ENCODE data around the gene CCDC27. TPM values are rescaled to one million over a fixed set of nuclear protein-coding genes. Genes with fewer than 3 reads are reported as not detected.

The CCDC27 gene
- total and polyA plus RNA-seq, 2 of the 13 experiments (the other 11 are each of a cell fraction or from before 2014, with no cell fraction given), result not detected

GRCh38 chr1:3774276-3774945 lies 22.2 kb downstream of the CCDC27 start (continued):
- TF ChIP-seq CCAR2 (optimal IDR thresholded peaks at IDR 0.05; ENCODE audit: low read depth, low read length), result no peak
- TF ChIP-seq KAT8 (CRISPR knock-in tag; IDR thresholded peaks at IDR 0.05), result no peak
- peak; percentile 31; the same call in 1 of the 2 replicates for TF ChIP-seq ARNT2 (CRISPR knock-in tag; IDR thresholded peaks at IDR 0.05; ENCODE audit: low read depth)
- peak; percentile 66 for TF ChIP-seq SRSF1 (optimal IDR thresholded peaks at IDR 0.05; ENCODE audit: low read depth, low read length)
- 0 out of 2 replicates have a peak, but pooled peaks have one; percentile 8 for TF ChIP-seq FOXA3 (CRISPR knock-in tag; IDR thresholded peaks at IDR 0.05)
- TF ChIP-seq, protein P1, sequence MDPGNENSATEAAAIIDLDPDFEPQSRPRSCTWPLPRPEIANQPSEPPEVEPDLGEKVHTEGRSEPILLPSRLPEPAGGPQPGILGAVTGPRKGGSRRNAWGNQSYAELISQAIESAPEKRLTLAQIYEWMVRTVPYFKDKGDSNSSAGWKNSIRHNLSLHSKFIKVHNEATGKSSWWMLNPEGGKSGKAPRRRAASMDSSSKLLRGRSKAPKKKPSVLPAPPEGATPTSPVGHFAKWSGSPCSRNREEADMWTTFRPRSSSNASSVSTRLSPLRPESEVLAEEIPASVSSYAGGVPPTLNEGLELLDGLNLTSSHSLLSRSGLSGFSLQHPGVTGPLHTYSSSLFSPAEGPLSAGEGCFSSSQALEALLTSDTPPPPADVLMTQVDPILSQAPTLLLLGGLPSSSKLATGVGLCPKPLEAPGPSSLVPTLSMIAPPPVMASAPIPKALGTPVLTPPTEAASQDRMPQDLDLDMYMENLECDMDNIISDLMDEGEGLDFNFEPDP (CRISPR knock-in tag; conservative IDR thresholded peaks at IDR 0.05), result 0 out of 2 replicates have a peak, but pooled peaks have one; percentile 71
- TF ChIP-seq PATZ1 (CRISPR knock-in tag; IDR thresholded peaks at IDR 0.05), result peak; percentile 88; the same call in 1 of the 2 replicates
- TF ChIP-seq SPEN (CRISPR knock-in tag; IDR thresholded peaks at IDR 0.05; ENCODE audit: low read depth), result peak; percentile 31; the same call in 1 of the 2 replicates
- TF ChIP-seq AKAP8 (CRISPR knock-in tag; IDR thresholded peaks at IDR 0.05), result 0 out of 2 replicates have a peak, but pooled peaks have one; percentile 18
- TF ChIP-seq ZFP36 (IDR thresholded peaks at IDR 0.05; ENCODE audit: borderline replicate concordance, low read depth, low read length, partially characterized antibody), result no peak
- TF ChIP-seq SIN3A (IDR thresholded peaks at IDR 0.05; ENCODE audit: borderline replicate concordance, low read depth, low read length), result peak; percentile 25; the same call in 1 of the 2 replicates
- TF ChIP-seq ZSCAN25 (CRISPR knock-in tag; IDR thresholded peaks at IDR 0.05), result 0 out of 2 replicates have a peak, but pooled peaks have one; percentile 20
- peak; percentile 42; the same call in 1 of the 2 replicates for TF ChIP-seq NR2F6 (IDR thresholded peaks at IDR 0.05)
- TF ChIP-seq NR2F6 (CRISPR knock-in tag; IDR thresholded peaks at IDR 0.05), result no peak
- TF ChIP-seq LCORL (IDR thresholded peaks at IDR 0.05), result no peak
- peak; percentile 70 for TF ChIP-seq LCORL (CRISPR knock-in tag; IDR thresholded peaks at IDR 0.05)
- 0 out of 2 replicates have a peak, but pooled peaks have one; percentile 7 for TF ChIP-seq SP5 (CRISPR knock-in tag; IDR thresholded peaks at IDR 0.05; ENCODE audit: borderline replicate concordance, low read depth)
- TF ChIP-seq, protein P2, sequence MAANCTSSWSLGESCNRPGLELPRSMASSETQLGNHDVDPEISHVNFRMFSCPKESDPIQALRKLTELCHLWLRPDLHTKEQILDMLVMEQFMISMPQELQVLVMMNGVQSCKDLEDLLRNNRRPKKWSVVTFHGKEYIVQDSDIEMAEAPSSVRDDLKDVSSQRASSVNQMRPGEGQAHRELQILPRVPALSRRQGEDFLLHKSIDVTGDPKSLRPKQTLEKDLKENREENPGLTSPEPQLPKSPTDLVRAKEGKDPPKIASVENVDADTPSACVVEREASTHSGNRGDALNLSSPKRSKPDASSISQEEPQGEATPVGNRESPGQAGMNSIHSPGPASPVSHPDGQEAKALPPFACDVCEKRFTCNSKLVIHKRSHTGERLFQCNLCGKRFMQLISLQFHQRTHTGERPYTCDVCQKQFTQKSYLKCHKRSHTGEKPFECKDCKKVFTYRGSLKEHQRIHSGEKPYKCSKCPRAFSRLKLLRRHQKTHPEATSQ (CRISPR knock-in tag; IDR thresholded peaks at IDR 0.05; ENCODE audit: borderline replicate concordance), result 0 out of 2 replicates have a peak, but pooled peaks have one; percentile 37
- no peak for TF ChIP-seq THYN1 (CRISPR knock-in tag; IDR thresholded peaks at IDR 0.05; ENCODE audit: borderline replicate concordance, low read depth)
- TF ChIP-seq, protein P3, sequence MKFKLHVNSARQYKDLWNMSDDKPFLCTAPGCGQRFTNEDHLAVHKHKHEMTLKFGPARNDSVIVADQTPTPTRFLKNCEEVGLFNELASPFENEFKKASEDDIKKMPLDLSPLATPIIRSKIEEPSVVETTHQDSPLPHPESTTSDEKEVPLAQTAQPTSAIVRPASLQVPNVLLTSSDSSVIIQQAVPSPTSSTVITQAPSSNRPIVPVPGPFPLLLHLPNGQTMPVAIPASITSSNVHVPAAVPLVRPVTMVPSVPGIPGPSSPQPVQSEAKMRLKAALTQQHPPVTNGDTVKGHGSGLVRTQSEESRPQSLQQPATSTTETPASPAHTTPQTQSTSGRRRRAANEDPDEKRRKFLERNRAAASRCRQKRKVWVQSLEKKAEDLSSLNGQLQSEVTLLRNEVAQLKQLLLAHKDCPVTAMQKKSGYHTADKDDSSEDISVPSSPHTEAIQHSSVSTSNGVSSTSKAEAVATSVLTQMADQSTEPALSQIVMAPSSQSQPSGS (CRISPR knock-in tag; IDR thresholded peaks at IDR 0.05), result no peak
- no peak for TF ChIP-seq THAP8 (CRISPR knock-in tag; IDR thresholded peaks at IDR 0.05; ENCODE audit: borderline replicate concordance)
